ENCODE data around the gene BDKRB2.

Gene BDKRB2

GRCh38 chr14:96176811-96177211, 27.8 kb upstream of the BDKRB2 start:
- peaks cover 0 to 2% of the 10 kb centered on the region in 2 donors for H3K4me1 ChIP-seq (ENCODE audit: control insufficient read depth in 2 of 2, insufficient read depth in 2 of 2, low read length in 2 of 2)
- H3K9ac ChIP-seq (ENCODE audit: low read depth in 1 of 2, low read length in 2 of 2): no peak overlapping the region
- H3K27me3 ChIP-seq (ENCODE audit: control insufficient read depth in 2 of 2, insufficient read depth in 2 of 2, low read length in 2 of 2): no peaks in the 10 kb centered on the region
- H3K36me3 ChIP-seq (ENCODE audit: control insufficient read depth in 2 of 2, insufficient read depth in 2 of 2, low read length in 2 of 2): no peaks in the 10 kb centered on the region
- no peak overlapping the region for H3K27ac ChIP-seq (ENCODE audit: low read depth in 2 of 2, low read length in 2 of 2)
- H3K4me3 ChIP-seq (ENCODE audit: low read length in 2 of 2): no peak overlapping the region
- no peaks in the 10 kb centered on the region for H3K9me3 ChIP-seq (ENCODE audit: control insufficient read depth in 2 of 2, low read length in 2 of 2)

GRCh38 chr14:96177766-96178375, 26.8 kb upstream of the BDKRB2 start:
- peaks cover 0 to 2% of the 10 kb centered on the region in 2 donors for H3K4me1 ChIP-seq (ENCODE audit: control insufficient read depth in 2 of 2, insufficient read depth in 2 of 2, low read length in 2 of 2)
- no peak overlapping the region for H3K9ac ChIP-seq (ENCODE audit: low read depth in 1 of 2, low read length in 2 of 2)
- H3K36me3 ChIP-seq (ENCODE audit: control insufficient read depth in 2 of 2, insufficient read depth in 2 of 2, low read length in 2 of 2): no peaks in the 10 kb centered on the region
- H3K27ac ChIP-seq (ENCODE audit: low read depth in 2 of 2, low read length in 2 of 2): peak overlapping the region; percentile 2 to 32
- H3K27me3 ChIP-seq (ENCODE audit: control insufficient read depth in 2 of 2, insufficient read depth in 2 of 2, low read length in 2 of 2): no peaks in the 10 kb centered on the region
- no peak overlapping the region for H3K4me3 ChIP-seq (ENCODE audit: low read length in 2 of 2)
- H3K9me3 ChIP-seq (ENCODE audit: control insufficient read depth in 2 of 2, low read length in 2 of 2): no peaks in the 10 kb centered on the region

- Histone ChIP-seq H3K27me3 (ENCODE audit: control insufficient read depth in 2 of 2, insufficient read depth in 2 of 2, low read length in 2 of 2) (no peaks in the 10 kb centered on the region), H3K27ac (ENCODE audit: low read depth in 2 of 2, low read length in 2 of 2) (peak overlapping the region in 1 of 2 donors; percentile 32), H3K9ac (ENCODE audit: low read depth in 1 of 2, low read length in 2 of 2) (no peak overlapping the region), H3K9me3 (ENCODE audit: control insufficient read depth in 2 of 2, low read length in 2 of 2) (no peaks in the 10 kb centered on the region), H3K4me3 (ENCODE audit: low read length in 2 of 2) (no peak overlapping the region), H3K4me1 (ENCODE audit: control insufficient read depth in 2 of 2, insufficient read depth in 2 of 2, low read length in 2 of 2) (peaks cover 0 to 2% of the 10 kb centered on the region in 2 donors), H3K36me3 (ENCODE audit: control insufficient read depth in 2 of 2, insufficient read depth in 2 of 2, low read length in 2 of 2) (no peaks in the 10 kb centered on the region)
These were observed 25.9 kb upstream of the BDKRB2 start for GRCh38 chr14:96178461-96179321.

- Histone ChIP-seq H3K9me3 (ENCODE audit: control insufficient read depth in 2 of 2, low read length in 2 of 2) (no peaks in the 10 kb centered on the region), H3K36me3 (ENCODE audit: control insufficient read depth in 2 of 2, insufficient read depth in 2 of 2, low read length in 2 of 2) (no peaks in the 10 kb centered on the region), H3K27me3 (ENCODE audit: control insufficient read depth in 2 of 2, insufficient read depth in 2 of 2, low read length in 2 of 2) (no peaks in the 10 kb centered on the region), H3K4me1 (ENCODE audit: control insufficient read depth in 2 of 2, insufficient read depth in 2 of 2, low read length in 2 of 2) (peaks cover 0 to 2% of the 10 kb centered on the region in 2 donors), H3K4me3 (ENCODE audit: low read length in 2 of 2) (no peak overlapping the region), H3K27ac (ENCODE audit: low read depth in 2 of 2, low read length in 2 of 2) (no peak overlapping the region), H3K9ac (ENCODE audit: low read depth in 1 of 2, low read length in 2 of 2) (no peak overlapping the region)
These were observed 24.4 kb upstream of the BDKRB2 start for GRCh38 chr14:96180043-96180874.

- H3K27me3 ChIP-seq (ENCODE audit: control insufficient read depth in 2 of 2, insufficient read depth in 2 of 2, low read length in 2 of 2): no peaks in the 10 kb centered on the region
- H3K4me3 ChIP-seq (ENCODE audit: low read length in 2 of 2): no peak overlapping the region
- H3K27ac ChIP-seq (ENCODE audit: low read depth in 2 of 2, low read length in 2 of 2): no peak overlapping the region
- no peaks in the 10 kb centered on the region for H3K9me3 ChIP-seq (ENCODE audit: control insufficient read depth in 2 of 2, low read length in 2 of 2)
- H3K9ac ChIP-seq (ENCODE audit: low read depth in 1 of 2, low read length in 2 of 2): no peak overlapping the region
- peaks cover 0 to 2% of the 10 kb centered on the region in 2 donors for H3K4me1 ChIP-seq (ENCODE audit: control insufficient read depth in 2 of 2, insufficient read depth in 2 of 2, low read length in 2 of 2)
- no peaks in the 10 kb centered on the region for H3K36me3 ChIP-seq (ENCODE audit: control insufficient read depth in 2 of 2, insufficient read depth in 2 of 2, low read length in 2 of 2)
These were observed 23.2 kb upstream of the BDKRB2 start for GRCh38 chr14:96181186-96182056.

- peaks cover 0 to 2% of the 10 kb centered on the region in 2 donors for H3K4me1 ChIP-seq (ENCODE audit: control insufficient read depth in 2 of 2, insufficient read depth in 2 of 2, low read length in 2 of 2)
- H3K9me3 ChIP-seq (ENCODE audit: control insufficient read depth in 2 of 2, low read length in 2 of 2): no peaks in the 10 kb centered on the region
- no peak overlapping the region for H3K9ac ChIP-seq (ENCODE audit: low read depth in 1 of 2, low read length in 2 of 2)
- no peak overlapping the region for H3K27ac ChIP-seq (ENCODE audit: low read depth in 2 of 2, low read length in 2 of 2)
- H3K36me3 ChIP-seq (ENCODE audit: control insufficient read depth in 2 of 2, insufficient read depth in 2 of 2, low read length in 2 of 2): no peaks in the 10 kb centered on the region
- H3K27me3 ChIP-seq (ENCODE audit: control insufficient read depth in 2 of 2, insufficient read depth in 2 of 2, low read length in 2 of 2): no peaks in the 10 kb centered on the region
- H3K4me3 ChIP-seq (ENCODE audit: low read length in 2 of 2): no peak overlapping the region
These were observed 22.1 kb upstream of the BDKRB2 start for GRCh38 chr14:96182546-96182945.

- Histone ChIP-seq H3K4me1 (ENCODE audit: control insufficient read depth in 2 of 2, insufficient read depth in 2 of 2, low read length in 2 of 2) (no peaks in the 10 kb centered on the region), H3K27me3 (ENCODE audit: control insufficient read depth in 2 of 2, insufficient read depth in 2 of 2, low read length in 2 of 2) (no peaks in the 10 kb centered on the region), H3K27ac (ENCODE audit: low read depth in 2 of 2, low read length in 2 of 2) (no peak overlapping the region), H3K9ac (ENCODE audit: low read depth in 1 of 2, low read length in 2 of 2) (no peak overlapping the region), H3K4me3 (ENCODE audit: low read length in 2 of 2) (no peak overlapping the region), H3K36me3 (ENCODE audit: control insufficient read depth in 2 of 2, insufficient read depth in 2 of 2, low read length in 2 of 2) (no peaks in the 10 kb centered on the region), H3K9me3 (ENCODE audit: control insufficient read depth in 2 of 2, low read length in 2 of 2) (no peaks in the 10 kb centered on the region)
These were observed 19.9 kb upstream of the BDKRB2 start for GRCh38 chr14:96184737-96185136.

- H3K4me3 ChIP-seq (ENCODE audit: low read length in 2 of 2): no peak overlapping the region
These were observed 17.2 kb upstream of the BDKRB2 start for GRCh38 chr14:96187216-96188031.

GRCh38 chr14:96189281-96189711, 15.3 kb upstream of the BDKRB2 start:
- Histone ChIP-seq H3K4me1 (ENCODE audit: control insufficient read depth in 2 of 2, insufficient read depth in 2 of 2, low read length in 2 of 2) (no peaks in the 10 kb centered on the region), H3K27me3 (ENCODE audit: control insufficient read depth in 2 of 2, insufficient read depth in 2 of 2, low read length in 2 of 2) (no peaks in the 10 kb centered on the region), H3K4me3 (ENCODE audit: low read length in 2 of 2) (no peak overlapping the region), H3K36me3 (ENCODE audit: control insufficient read depth in 2 of 2, insufficient read depth in 2 of 2, low read length in 2 of 2) (no peaks in the 10 kb centered on the region), H3K9ac (ENCODE audit: low read depth in 1 of 2, low read length in 2 of 2) (no peak overlapping the region), H3K9me3 (ENCODE audit: control insufficient read depth in 2 of 2, low read length in 2 of 2) (no peaks in the 10 kb centered on the region), H3K27ac (ENCODE audit: low read depth in 2 of 2, low read length in 2 of 2) (no peak overlapping the region)

More at GRCh38 chr14:96187216-96188031, 17.2 kb upstream of the BDKRB2 start:
- Histone ChIP-seq H3K9me3 (ENCODE audit: control insufficient read depth in 2 of 2, low read length in 2 of 2) (no peaks in the 10 kb centered on the region), H3K9ac (ENCODE audit: low read depth in 1 of 2, low read length in 2 of 2) (no peak overlapping the region), H3K27me3 (ENCODE audit: control insufficient read depth in 2 of 2, insufficient read depth in 2 of 2, low read length in 2 of 2) (no peaks in the 10 kb centered on the region), H3K27ac (ENCODE audit: low read depth in 2 of 2, low read length in 2 of 2) (no peak overlapping the region), H3K4me1 (ENCODE audit: control insufficient read depth in 2 of 2, insufficient read depth in 2 of 2, low read length in 2 of 2) (no peaks in the 10 kb centered on the region), H3K36me3 (ENCODE audit: control insufficient read depth in 2 of 2, insufficient read depth in 2 of 2, low read length in 2 of 2) (no peaks in the 10 kb centered on the region)

All from mucosa of rectum (tissue), 2 donors.